ENCODE results near the gene CHRNA7.
"Not testable (repeated sequence)": the region's sequence is repeated elsewhere in the genome, so short reads cannot be mapped to it uniquely, and the experiment has no call there.

CHRNA7 gene

DNA sequence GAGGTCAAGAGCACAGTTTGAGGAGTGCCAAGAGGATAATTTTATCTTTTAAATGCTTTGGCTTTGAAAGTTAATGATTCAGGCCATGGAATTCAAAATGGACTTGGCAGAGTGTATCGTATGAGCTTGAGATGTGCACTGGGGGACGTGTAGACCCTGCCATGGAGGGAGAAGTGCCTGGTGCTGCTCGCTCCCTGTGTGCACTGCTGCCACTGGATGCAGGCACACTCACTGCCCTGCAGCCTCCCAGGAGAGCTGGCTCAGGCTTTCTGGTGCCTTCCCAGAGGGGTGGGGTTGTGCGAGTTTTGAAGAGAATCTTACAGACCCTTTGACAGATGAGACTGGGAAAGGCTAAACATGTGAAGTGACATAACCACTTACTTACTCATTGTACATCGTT is 135.5 kb downstream of the CHRNA7 start:
- H3K36me3 ChIP-seq (ENCODE audit: control insufficient read depth in 2 of 2, insufficient read depth in 2 of 2, low read length in 2 of 2); H3K9ac ChIP-seq (ENCODE audit: low read depth in 1 of 2, low read length in 2 of 2); H3K27me3 ChIP-seq (ENCODE audit: control insufficient read depth in 2 of 2, insufficient read depth in 2 of 2, low read length in 2 of 2); H3K4me1 ChIP-seq (ENCODE audit: control insufficient read depth in 2 of 2, insufficient read depth in 2 of 2, low read length in 2 of 2); H3K9me3 ChIP-seq (ENCODE audit: control insufficient read depth in 2 of 2, low read length in 2 of 2); H3K4me3 ChIP-seq (ENCODE audit: low read length in 2 of 2); H3K27ac ChIP-seq (ENCODE audit: low read depth in 2 of 2, low read length in 2 of 2): not testable (repeated sequence)

GRCh38 chr15:32166270-32166669 is 136.0 kb downstream of the CHRNA7 start:
- H3K9me3 ChIP-seq (ENCODE audit: control insufficient read depth in 2 of 2, low read length in 2 of 2); H3K9ac ChIP-seq (ENCODE audit: low read depth in 1 of 2, low read length in 2 of 2); H3K27ac ChIP-seq (ENCODE audit: low read depth in 2 of 2, low read length in 2 of 2); H3K4me1 ChIP-seq (ENCODE audit: control insufficient read depth in 2 of 2, insufficient read depth in 2 of 2, low read length in 2 of 2); H3K27me3 ChIP-seq (ENCODE audit: control insufficient read depth in 2 of 2, insufficient read depth in 2 of 2, low read length in 2 of 2); H3K36me3 ChIP-seq (ENCODE audit: control insufficient read depth in 2 of 2, insufficient read depth in 2 of 2, low read length in 2 of 2); H3K4me3 ChIP-seq (ENCODE audit: low read length in 2 of 2): not testable (repeated sequence)

GRCh38 chr15:32167913-32168312 is 137.6 kb downstream of the CHRNA7 start:
- not testable (repeated sequence) for H3K9ac ChIP-seq (ENCODE audit: low read depth in 1 of 2, low read length in 2 of 2); H3K4me1 ChIP-seq (ENCODE audit: control insufficient read depth in 2 of 2, insufficient read depth in 2 of 2, low read length in 2 of 2); H3K4me3 ChIP-seq (ENCODE audit: low read length in 2 of 2); H3K27ac ChIP-seq (ENCODE audit: low read depth in 2 of 2, low read length in 2 of 2); H3K36me3 ChIP-seq (ENCODE audit: control insufficient read depth in 2 of 2, insufficient read depth in 2 of 2, low read length in 2 of 2); H3K9me3 ChIP-seq (ENCODE audit: control insufficient read depth in 2 of 2, low read length in 2 of 2); H3K27me3 ChIP-seq (ENCODE audit: control insufficient read depth in 2 of 2, insufficient read depth in 2 of 2, low read length in 2 of 2)

DNA sequence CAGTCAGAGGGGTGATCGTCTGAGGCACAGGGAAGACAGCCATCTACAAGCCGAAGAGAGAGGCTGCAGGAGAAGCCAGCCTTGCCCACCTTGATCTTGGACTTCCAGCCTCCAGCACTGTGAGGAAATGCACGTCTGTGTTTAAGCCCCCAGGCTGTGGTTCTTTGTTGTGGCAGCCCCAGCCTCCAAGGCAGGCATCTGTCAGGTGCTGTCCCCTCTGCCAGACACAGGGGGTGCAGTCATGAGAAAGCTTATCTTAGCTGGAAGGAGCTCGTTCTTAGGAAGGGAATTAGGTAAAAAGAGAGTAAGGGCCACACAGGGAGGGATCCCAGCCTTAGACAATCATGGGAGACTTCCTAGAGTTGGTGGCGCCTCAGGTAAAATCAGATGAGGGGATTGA is 150.3 kb downstream of the CHRNA7 start:
- H3K27me3 ChIP-seq (ENCODE audit: control insufficient read depth in 2 of 2, insufficient read depth in 2 of 2, low read length in 2 of 2); H3K27ac ChIP-seq (ENCODE audit: low read depth in 2 of 2, low read length in 2 of 2); H3K4me1 ChIP-seq (ENCODE audit: control insufficient read depth in 2 of 2, insufficient read depth in 2 of 2, low read length in 2 of 2); H3K9me3 ChIP-seq (ENCODE audit: control insufficient read depth in 2 of 2, low read length in 2 of 2); H3K36me3 ChIP-seq (ENCODE audit: control insufficient read depth in 2 of 2, insufficient read depth in 2 of 2, low read length in 2 of 2); H3K4me3 ChIP-seq (ENCODE audit: low read length in 2 of 2); H3K9ac ChIP-seq (ENCODE audit: low read depth in 1 of 2, low read length in 2 of 2): not testable (repeated sequence)

DNA sequence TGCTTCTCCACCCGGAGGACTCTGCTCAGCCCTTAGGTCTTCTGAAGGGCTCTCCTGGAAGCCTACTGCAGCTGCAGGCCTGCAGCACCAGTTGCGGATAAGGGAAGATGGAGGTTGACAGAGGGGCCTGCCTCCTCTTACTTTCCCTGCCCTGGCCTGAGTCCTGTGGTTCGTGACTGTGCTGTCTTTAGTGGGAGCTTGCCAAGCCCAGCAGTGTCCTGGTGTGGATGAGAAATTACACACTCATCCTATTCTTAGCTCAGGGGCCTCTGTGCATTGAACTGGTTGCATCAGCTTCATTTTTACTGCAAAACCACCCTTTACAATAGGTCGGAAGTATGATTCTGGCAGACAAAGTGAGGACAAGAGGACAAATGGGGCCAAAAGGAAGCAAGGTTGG is 163.5 kb downstream of the CHRNA7 start:
- H3K36me3 ChIP-seq (ENCODE audit: control insufficient read depth in 2 of 2, insufficient read depth in 2 of 2, low read length in 2 of 2); H3K27me3 ChIP-seq (ENCODE audit: control insufficient read depth in 2 of 2, insufficient read depth in 2 of 2, low read length in 2 of 2); H3K4me1 ChIP-seq (ENCODE audit: control insufficient read depth in 2 of 2, insufficient read depth in 2 of 2, low read length in 2 of 2); H3K4me3 ChIP-seq (ENCODE audit: low read length in 2 of 2); H3K9me3 ChIP-seq (ENCODE audit: control insufficient read depth in 2 of 2, low read length in 2 of 2); H3K27ac ChIP-seq (ENCODE audit: low read depth in 2 of 2, low read length in 2 of 2); H3K9ac ChIP-seq (ENCODE audit: low read depth in 1 of 2, low read length in 2 of 2): not testable (repeated sequence)

DNA sequence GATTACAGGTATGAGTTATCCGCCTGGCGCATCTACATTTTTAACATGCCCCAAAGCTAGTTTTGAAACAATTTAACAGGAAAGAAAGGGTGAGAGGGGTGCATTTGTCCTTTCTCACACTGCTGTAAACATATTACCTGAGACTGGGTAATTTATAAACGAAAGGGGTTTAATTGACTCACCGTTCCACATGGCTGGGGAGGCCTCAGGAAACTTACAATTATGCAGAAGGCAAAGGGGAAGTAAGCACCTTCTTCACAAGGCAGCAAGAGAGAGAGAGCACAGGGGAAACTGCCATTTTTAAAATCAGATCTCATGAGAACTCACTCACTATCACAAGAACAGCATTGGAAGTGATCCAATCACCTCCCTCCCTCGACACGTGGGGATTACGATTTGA is 165.9 kb downstream of the CHRNA7 start:
- not testable (repeated sequence) for H3K36me3 ChIP-seq (ENCODE audit: control insufficient read depth in 2 of 2, insufficient read depth in 2 of 2, low read length in 2 of 2); H3K27me3 ChIP-seq (ENCODE audit: control insufficient read depth in 2 of 2, insufficient read depth in 2 of 2, low read length in 2 of 2); H3K9me3 ChIP-seq (ENCODE audit: control insufficient read depth in 2 of 2, low read length in 2 of 2); H3K27ac ChIP-seq (ENCODE audit: low read depth in 2 of 2, low read length in 2 of 2); H3K4me1 ChIP-seq (ENCODE audit: control insufficient read depth in 2 of 2, insufficient read depth in 2 of 2, low read length in 2 of 2); H3K4me3 ChIP-seq (ENCODE audit: low read length in 2 of 2); H3K9ac ChIP-seq (ENCODE audit: low read depth in 1 of 2, low read length in 2 of 2)

DNA sequence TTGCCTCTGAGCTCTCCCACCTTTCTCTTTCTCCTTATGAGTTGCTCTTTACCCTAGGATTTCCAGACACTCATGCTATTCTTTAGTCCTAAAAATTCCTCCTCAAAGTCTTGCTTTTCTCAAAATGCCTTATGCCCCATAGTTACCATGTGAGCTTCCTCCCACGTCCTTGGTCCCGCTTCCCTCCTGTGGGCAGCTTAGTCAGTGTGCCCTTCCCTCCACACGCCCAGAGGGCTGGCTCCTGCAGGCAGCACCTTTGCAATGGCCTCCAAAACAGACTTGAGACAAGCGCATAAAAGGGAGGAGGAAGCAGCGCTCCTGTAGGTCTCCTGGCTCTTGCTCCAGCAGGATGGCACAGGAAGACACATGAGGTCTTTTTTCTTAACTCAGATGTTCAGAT is 168.6 kb downstream of the CHRNA7 start:
- not testable (repeated sequence) for H3K36me3 ChIP-seq (ENCODE audit: control insufficient read depth in 2 of 2, insufficient read depth in 2 of 2, low read length in 2 of 2); H3K9ac ChIP-seq (ENCODE audit: low read depth in 1 of 2, low read length in 2 of 2); H3K27me3 ChIP-seq (ENCODE audit: control insufficient read depth in 2 of 2, insufficient read depth in 2 of 2, low read length in 2 of 2); H3K4me3 ChIP-seq (ENCODE audit: low read length in 2 of 2); H3K9me3 ChIP-seq (ENCODE audit: control insufficient read depth in 2 of 2, low read length in 2 of 2); H3K4me1 ChIP-seq (ENCODE audit: control insufficient read depth in 2 of 2, insufficient read depth in 2 of 2, low read length in 2 of 2); H3K27ac ChIP-seq (ENCODE audit: low read depth in 2 of 2, low read length in 2 of 2)

- H3K9ac ChIP-seq (ENCODE audit: low read depth in 1 of 2, low read length in 2 of 2); H3K27ac ChIP-seq (ENCODE audit: low read depth in 2 of 2, low read length in 2 of 2); H3K27me3 ChIP-seq (ENCODE audit: control insufficient read depth in 2 of 2, insufficient read depth in 2 of 2, low read length in 2 of 2); H3K4me3 ChIP-seq (ENCODE audit: low read length in 2 of 2); H3K9me3 ChIP-seq (ENCODE audit: control insufficient read depth in 2 of 2, low read length in 2 of 2); H3K36me3 ChIP-seq (ENCODE audit: control insufficient read depth in 2 of 2, insufficient read depth in 2 of 2, low read length in 2 of 2); H3K4me1 ChIP-seq (ENCODE audit: control insufficient read depth in 2 of 2, insufficient read depth in 2 of 2, low read length in 2 of 2): not testable (repeated sequence)
These were observed 178.8 kb downstream of the CHRNA7 start for GRCh38 chr15:32209081-32209480.

- Histone ChIP-seq H3K27ac (ENCODE audit: low read depth in 2 of 2, low read length in 2 of 2) (no peak overlapping the region), H3K27me3 (ENCODE audit: control insufficient read depth in 2 of 2, insufficient read depth in 2 of 2, low read length in 2 of 2) (no peaks in the 10 kb centered on the region), H3K4me3 (ENCODE audit: low read length in 2 of 2) (no peak overlapping the region), H3K4me1 (ENCODE audit: control insufficient read depth in 2 of 2, insufficient read depth in 2 of 2, low read length in 2 of 2) (no peaks in the 10 kb centered on the region), H3K9me3 (ENCODE audit: control insufficient read depth in 2 of 2, low read length in 2 of 2) (no peaks in the 10 kb centered on the region), H3K36me3 (ENCODE audit: control insufficient read depth in 2 of 2, insufficient read depth in 2 of 2, low read length in 2 of 2) (no peaks in the 10 kb centered on the region), H3K9ac (ENCODE audit: low read depth in 1 of 2, low read length in 2 of 2) (no peak overlapping the region)
These were observed 188.4 kb downstream of the CHRNA7 start for GRCh38 chr15:32218666-32219065.

Measured in mucosa of rectum (tissue), 2 donors.